Measurements from ENCODE around the gene KRIT1.

The KRIT1 gene

GRCh38 chr7:92150450-92151017, 95.2 kb downstream of the KRIT1 start:
- DNase-seq: no peak

GRCh38 chr7:92149736-92150239, 95.9 kb downstream of the KRIT1 start:
- DNase-seq: no peak
